ENCODE data around the gene CDC14C.
"Not testable (repeated sequence)": the region's sequence is repeated elsewhere in the genome, so short reads cannot be mapped to it uniquely, and the experiment has no call there.

CDC14C gene

DNA sequence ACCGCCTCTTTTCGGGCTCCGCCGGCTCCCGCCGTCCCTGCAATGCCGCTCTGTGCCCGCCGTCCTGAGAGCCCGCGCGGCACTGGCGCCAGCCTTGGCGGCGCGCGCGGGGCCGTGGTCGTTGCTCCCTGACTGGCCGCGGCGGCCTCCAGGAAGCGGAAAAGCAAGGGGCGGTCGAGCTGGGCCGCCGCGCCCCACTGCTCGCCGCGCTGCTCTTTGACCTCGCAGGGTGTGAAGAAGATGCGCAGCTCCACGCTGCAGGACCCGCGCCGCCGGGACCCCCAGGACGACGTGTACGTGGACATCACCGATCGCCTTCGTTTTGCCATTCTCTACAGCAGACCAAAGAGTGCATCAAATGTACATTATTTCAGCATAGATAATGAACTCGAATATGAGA lies at the start of gene CDC14C:
CDC14C (plus strand) TSS at position 115 of the 400 bp plus-strand sequence; CDS start at position 241, 126 bp downstream.
- DNase-seq (ENCODE audit: low spot score) = no peak

DNA sequence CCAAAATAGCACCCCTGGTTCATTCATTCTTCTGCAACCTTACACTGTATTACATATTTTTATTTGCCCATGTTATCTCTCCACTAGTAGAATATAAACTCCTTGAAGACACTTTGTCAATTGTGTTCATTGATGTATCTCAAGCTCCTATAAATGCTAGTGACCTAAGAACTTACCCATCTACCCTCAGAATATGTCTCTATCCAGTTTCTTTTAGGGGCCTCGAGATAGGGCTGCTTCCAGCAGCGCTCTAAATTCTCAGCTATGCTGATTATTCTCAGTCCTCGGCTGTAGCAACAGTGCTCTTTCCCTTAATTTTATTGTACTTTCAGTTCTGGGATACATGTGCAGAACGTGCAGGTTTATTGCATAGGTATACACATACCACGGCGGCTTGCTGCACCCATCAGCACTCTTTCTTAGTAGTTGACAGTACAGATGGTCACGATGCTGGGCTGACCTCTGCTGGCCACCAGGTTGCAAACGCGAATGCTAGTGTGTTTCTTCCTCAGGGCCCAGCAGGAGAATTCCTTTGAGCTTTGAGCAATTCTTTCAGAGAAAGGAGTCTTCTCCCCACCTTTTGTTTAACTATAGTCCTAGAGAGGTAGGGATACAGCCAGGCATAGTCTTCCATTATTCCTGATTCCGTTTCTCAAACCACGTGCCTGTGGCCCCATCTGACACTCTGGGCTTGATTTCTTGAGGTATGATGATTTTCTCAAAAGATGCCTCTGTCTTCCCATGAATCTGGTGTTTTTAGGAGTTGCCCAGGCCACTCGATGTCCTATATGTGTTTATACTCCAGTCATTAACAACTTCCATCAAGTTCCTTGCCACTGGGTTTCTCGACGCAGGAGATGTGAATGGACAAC lies 49.1 kb upstream of the CDC14C start:
- no peak for DNase-seq (ENCODE audit: low spot score)

DNA sequence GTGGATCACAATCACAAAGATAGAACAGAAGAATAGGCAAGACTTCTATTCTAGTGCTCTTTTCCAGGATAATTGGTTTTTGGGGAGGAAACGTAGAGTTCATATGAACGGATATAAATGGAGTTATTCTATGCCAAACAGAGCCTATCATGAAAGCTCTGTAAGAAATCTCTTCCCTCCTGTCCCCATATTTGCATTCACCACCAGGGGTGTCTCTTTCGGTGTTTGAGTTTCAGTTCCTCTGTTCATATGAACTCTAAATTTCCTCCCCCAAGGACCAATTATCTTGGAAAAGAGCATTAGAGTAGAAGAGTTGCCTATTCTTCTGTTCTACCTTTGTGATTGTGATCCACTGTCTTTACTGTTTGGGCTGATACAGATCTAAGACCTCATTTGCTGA lies 48.3 kb upstream of the CDC14C start:
- DNase-seq (ENCODE audit: low spot score) = no peak

DNA sequence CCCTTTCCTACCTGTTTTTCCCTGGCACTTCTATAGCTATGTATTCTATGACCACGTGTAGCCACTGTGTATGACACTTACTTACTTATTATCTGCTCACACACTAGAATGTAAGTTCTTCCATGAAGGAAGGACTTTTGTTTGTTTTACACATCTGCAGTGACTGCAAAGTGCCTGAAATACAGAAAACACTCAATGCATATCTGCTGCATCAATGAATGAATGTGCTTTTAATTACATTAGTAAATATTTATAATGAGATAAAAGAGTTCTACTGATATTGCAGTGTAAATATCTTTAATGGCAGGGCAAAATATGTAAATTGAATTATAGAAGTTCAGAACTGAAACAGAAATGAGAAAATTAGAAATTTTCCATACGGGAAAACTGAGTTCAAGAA lies 43.5 kb upstream of the CDC14C start:
- DNase-seq (ENCODE audit: low spot score) = no peak

DNA sequence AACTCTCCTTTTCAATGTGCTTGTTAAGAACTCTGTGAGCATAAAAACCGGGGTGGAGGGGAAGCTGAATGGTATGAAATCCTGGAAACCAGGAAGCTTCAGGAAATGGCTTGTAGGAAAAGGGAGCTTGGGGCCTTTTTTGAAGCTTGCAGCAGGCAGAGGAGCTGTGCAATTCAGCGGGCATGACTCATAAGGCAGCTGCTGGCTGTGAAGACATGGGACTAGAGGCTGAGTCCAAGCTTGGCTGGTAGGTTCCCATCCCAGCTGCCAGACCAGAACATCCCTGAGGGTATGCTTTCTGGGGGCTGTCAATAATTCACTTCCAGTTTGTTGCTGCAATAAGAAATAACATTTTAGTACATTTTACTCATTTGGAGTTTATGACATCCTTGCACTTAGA lies 36.8 kb upstream of the CDC14C start:
- no peak for DNase-seq (ENCODE audit: low spot score)

DNA sequence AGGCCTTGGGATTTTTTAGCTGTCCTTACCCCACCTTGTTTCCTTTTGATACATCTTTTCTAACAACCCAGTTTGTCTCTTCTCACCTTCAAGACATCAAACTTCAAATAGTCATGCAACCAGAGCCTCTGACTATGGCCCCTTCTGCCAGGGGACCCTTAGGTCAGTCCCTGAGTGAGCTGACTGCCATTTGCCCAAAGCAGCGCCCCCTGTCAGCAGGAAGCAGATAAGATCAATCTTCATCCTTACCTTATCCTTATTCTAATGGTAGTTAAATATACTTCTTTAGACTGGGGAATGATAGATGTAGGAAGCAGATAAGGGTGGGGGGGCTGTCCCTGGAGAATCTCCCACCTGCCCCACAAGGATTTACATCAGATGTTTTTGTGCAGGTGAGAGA lies 29.8 kb upstream of the CDC14C start:
- no peak for DNase-seq (ENCODE audit: low spot score)

DNA sequence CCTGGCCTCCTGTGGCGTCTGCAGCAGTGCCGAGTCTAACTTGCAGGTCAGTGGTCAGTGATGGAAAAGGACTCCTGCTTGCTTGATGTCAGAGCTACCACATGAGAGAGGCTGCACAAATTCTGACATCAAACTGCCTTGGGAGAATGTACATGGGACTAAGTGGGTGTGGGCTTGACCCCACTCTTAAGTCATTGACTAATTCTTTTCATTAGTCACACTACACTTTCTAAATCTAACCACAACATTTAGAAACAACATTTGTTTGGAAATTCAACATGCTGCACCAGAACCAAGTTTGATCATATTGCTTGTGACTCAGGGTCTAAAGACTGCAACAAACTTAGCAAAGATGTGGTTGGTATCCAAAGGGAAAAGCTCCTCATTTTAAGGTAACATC lies 24.4 kb upstream of the CDC14C start:
- no peak for DNase-seq (ENCODE audit: low spot score)

DNA sequence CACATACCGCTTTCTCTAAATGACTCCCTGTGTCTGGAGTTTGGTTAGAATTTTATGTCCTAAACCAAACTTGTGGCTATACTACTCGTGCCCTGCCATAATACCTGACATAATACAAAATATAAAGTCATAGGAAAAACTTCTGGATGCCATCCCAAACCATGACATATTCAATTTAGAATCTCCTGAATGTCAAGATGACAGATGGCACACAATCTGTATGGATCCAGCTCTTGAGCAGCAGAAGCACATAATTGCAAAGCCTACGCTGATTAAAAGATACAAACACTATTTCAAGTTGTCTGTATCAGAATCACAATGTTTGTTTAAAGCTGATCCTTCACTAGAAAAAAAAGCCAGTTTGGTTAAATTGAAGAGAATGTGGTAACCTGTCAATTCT lies 22.4 kb upstream of the CDC14C start:
- DNase-seq (ENCODE audit: low spot score) = no peak

DNA sequence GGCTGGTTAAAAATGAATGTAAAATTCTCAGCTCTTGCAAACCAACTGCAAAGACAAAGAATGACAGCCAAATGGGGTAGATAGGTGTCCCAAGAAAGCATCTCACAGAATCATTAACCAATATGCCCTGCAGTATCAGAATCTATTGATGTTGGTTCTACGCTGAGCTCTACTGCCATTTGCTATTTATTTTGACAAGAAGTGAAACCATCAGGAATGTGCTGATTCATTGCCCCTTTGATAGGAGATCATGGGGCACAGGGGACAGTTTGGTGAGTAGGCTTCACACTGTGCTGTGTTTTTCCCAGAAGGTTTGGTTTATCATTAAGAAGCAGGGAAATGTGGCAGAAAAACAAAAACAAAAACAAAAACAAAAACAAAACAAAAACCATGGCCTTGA lies 19.4 kb upstream of the CDC14C start:
- DNase-seq (ENCODE audit: low spot score) = no peak

DNA sequence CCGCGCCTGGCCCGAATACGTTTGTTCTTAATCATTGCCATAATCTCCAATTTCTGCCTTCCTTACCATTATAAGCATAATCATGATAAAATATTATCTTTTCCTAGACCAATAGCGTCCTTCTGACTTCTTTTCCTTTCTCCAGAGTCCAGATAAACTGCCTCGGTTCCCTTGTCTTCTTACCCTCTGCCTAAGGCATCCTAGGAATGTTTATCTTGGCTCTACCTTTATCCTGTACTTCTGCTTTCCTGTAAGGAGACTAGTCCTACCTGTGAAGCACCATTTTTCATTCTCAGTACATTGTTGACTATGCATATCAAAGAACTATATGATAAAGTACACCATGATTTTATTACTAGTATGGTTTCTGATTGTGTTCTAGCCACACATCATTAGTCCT lies 18.7 kb upstream of the CDC14C start:
- DNase-seq (ENCODE audit: low spot score) = not testable (repeated sequence)

DNA sequence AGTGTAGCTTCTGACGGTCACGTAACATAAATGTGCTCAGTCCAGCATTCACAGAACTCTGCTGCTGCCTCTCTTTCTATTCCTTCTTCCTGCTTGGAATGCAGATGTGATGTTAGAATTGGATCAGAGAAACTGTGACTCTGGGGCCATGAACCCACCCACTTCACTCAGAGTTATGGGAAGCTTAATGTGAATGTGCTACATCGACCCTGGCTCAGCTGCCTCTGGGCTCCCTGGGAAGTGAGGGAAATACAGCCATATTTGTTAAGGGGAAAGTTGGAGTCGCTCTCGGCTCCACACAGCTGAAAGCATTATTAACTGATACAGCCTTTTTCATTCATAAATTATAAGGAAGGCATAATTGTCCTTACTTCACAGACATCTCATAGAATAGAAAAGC lies 14.5 kb upstream of the CDC14C start:
- DNase-seq (ENCODE audit: low spot score) = not testable (repeated sequence)

DNA sequence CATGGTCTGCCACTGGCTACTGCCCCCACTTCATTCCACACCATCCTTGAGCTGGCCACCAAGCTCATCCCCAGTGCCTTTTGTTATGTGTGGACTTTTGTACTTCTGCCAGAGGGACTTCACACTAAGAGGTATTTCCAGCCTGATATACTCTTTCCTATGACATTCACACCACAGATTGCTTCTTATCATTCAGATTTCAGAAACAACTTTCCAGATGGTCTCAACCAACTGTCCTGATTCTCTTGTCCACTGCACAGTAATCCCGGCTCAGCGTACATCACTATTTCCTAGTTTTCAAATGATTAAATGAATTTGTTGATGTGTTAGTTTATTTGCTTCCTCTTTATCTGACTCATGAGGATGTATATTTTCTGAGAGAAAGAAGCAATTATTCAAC lies 7.1 kb downstream of the CDC14C start:
- DNase-seq (ENCODE audit: low spot score) = no peak

DNA sequence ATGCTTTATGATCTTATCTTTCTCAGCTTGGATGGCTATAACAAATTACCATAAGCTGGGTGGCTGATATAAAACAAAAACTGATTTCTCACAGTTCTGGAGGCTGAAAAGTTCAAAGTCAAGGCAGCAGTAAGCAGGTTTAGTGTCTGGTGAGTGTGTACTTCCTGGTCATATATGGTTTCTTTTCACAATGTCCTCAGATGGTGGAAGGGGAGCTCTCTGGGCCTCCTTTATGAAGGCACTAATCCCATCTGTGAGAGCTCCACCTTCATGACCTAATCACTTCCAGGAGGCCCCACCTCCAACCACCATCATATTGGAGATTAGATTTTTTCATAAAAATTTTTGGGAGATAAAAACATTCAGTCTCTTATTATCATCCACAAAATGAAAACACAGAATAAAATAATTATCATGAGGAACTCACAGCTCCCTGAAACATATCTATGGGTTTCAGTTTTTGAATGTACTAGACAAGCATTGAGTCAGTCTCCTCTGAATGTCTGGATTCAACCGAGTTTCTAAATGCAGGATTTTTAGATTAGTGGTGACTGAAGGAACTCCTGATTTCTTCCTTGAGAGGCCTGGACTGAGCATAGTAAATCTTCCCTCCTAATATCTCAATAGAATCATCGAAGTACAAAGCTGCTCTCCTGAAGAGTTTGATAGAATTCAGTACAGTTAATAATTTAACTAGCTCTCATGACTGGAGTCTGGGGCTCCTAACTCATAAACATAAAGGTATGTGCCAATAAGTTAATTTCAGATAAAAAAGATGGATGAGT lies 8.0 kb downstream of the CDC14C start:
- no peak for DNase-seq (ENCODE audit: low spot score)

DNA sequence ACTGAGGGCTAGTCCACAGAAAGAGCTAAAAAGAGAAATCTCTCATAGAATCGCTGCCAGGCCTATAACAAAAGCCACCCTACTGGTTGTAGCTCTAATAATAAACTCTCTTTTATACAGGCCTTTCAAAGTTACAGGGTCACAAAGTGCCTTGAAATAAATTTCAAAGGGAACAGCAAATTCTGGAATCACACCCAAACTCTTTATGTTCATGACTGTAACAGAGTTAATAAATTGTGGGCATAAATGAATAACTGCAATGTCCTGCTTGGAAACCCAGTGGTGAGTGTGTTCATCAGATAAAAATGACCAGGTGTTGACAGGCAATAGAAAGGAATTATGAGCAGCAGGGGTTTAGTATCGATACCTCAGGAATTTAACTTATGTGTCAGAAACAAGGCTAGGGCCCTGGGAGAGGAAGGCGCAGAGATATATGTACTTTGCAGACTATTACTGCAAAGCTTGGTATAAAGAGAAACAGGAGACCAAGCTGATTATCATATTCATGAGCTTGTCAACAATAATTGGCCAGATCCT lies 9.3 kb downstream of the CDC14C start:
- no peak for DNase-seq (ENCODE audit: low spot score)

DNA sequence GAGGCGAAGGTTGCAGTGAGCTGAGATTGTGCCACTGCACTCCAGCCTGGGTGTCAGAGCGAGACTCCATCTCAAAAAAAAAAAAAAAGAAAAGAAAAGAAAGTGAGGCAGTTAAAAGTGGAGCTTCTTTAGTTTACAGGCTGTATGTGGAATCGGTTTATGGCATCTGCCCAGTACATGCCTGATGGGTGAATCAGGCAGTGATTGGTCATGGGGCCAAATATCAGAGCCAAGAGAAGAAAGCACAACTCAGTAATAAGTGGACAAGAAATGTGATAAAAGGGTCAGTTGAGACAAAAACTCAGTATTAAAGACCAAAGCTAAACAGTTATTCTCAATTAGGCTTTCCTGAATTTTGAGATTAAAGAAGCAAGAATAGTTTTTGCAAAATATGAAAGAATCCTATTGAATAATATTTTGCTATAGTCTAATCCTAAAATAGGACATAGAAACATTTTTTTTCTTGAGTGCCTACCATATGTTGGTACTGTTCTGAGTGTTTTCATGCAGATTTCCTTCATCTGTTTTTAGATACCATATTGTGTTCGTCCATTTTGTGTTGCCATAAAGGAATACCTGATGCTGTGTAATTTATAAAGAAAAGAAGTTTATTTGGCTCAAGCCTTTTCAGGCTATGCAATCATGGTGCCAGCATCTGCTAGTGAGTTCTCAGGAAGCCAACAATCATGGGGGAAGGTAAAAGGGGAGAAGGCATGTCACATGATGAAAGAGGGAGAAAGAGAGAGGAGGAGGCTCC lies 14.4 kb downstream of the CDC14C start:
- DNase-seq (ENCODE audit: low spot score) = no peak

DNA sequence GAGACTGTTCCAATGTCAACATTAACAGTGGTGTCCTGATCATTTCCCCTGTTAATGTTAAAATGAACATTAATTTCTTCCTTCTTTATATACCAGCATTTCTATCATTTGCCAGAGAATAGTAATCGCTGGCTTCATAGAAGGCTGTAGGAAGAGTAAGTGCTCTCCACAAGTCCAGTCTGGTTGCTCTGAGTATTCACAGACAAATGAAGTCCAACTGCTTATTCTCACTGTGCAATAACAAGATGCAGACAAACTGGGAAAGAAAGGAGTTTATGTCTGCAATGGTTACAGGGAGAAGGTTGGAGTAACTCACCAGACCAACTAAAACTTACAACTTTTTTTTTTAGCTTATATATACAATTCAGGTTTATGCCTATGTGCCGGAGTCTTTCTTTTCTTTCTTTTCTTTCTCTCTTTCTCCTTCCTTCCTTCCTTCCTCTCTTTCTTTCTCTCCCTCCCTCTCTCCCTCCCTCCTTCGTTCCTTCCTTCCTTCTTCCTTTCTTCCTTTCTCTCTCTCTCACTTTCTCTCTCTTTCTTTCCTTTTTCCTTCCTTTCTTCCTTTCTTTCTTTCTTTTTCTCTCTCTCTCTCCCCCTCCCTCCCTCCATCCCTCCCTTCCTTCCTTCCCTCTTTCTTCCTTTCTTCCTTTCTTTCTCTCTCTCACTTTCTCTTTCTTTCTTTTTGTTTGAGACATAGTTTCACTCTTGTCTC lies 19.1 kb downstream of the CDC14C start:
- no peak for DNase-seq (ENCODE audit: low spot score)

DNA sequence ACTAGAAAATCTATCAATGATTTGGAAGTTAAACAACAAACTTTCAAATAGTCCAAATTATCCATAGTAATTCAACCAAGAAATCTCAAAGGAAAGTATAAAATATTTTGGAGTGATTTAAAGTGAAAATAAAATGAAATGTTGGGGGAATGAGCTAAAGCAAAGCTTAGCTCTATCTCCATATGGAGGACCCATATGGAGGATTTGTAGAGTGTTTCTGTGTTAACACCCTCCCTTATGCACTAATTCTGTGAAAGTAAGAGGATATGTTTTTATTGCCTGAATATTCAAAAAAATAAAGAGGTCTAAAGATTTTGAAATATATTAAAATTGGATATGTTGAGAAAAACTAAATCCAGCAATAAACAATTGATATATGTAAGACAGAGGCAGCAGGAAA lies 31.6 kb downstream of the CDC14C start:
- DNase-seq (ENCODE audit: low spot score) = no peak

DNA sequence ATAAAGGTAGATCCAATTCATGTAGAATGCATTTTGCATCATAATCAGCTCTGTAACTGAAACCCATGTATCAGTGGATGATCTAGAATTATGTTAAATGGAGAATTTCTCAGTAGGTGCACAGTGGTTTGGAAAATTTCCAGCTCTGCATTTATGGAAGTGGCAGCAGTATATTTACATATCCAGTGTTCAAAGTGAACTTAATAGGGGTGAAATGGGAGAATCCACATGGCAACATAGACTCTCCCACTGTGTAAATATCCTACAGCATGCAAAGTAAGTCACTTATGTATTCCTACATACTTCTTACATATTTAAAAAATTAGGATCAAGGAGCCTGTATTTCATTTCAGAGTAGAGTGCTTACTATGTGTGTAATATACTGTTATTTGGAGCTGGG lies 35.3 kb downstream of the CDC14C start:
- DNase-seq (ENCODE audit: low spot score) = no peak

DNA sequence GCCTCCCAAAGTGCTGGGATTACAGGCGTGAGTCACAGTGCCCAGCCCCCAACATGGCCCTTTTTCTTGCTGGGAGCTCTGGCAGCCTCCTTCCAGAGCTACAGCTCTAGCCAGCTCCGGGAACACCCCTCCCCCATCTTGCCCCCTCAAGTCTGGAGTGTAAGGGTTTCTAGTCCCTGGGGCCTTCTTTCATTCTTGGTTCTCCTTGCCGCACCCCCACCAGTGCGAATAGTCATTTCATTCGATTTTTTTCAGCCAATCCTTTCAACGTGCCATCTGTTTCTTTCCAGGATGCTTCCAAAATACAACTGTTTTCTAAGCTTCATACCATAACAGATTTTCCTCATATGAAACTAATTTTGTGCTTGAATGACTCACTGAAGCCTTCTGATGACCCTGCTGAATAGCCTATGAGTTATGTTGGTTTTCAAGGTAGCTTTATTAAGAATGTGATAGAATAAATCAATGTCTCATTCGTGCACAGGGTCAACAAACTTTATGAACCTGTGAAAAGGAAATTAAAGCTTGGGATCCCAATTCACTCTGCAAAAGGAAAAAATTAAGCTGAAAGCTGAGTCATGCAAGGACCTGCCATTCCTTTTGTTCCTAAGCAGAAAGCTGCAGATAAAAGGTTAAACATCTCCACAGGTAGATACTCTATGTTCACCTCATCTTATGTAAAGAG lies 38.6 kb downstream of the CDC14C start:
- DNase-seq (ENCODE audit: low spot score) = no peak

DNA sequence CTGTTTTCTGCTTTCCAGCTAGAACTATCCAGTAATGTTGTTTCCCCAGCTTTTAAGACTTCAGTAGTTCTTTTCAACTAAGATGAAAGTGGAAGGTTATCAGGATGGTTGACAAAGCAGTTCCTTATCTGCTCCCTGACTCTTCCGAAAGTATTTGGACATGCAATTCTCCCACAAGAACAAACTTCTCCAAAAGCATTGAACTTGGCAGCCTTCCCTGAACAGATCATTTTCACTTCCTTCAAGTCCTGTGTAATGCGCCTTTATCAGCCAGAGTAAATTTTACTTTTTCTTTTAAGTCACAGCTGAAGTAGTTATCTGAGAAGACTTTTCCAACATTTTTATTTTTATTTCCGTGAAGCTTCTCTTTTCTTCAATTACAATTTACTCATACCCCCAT lies 39.7 kb downstream of the CDC14C start:
- no peak for DNase-seq (ENCODE audit: low spot score)

DNA sequence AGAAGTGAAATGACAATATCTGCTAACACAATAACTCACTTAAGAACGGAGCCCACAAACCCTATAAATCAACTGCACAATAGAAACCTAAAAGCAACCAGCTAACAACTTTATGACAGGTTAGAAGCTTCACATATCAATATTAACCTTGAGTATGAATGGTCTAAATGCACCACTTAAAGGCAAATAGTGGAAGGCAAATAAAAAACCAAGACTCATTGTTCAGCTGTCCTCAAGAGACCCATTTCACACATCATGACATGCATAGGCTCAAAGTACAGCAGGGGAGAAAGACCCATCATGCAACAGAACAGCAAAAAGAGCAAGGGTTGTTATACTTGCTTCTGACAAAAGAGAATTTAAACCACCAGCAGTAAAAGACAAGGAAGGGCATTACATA lies 46.8 kb downstream of the CDC14C start:
- DNase-seq (ENCODE audit: low spot score) = no peak
